A673 (cell line): ENCODE data around the gene FANCB.

Source experiments
- EZH2 ChIP-seq: fragments of 200-600 bp; sonication (generic); IDR thresholded peaks from 2 replicates; pipeline ENCODE4 v1.6.1; 2017; ENCODE audit warnings: borderline replicate concordance, low read depth, mild to moderate bottlenecking, mixed read lengths, antibody characterized with exemption, low read length; ENCODE audit not compliant: poor library complexity, severe bottlenecking
- TF ChIP-seq, protein P1 (sequence below): fragments of 300-800, 200-600 bp; sonication (generic); conservative IDR thresholded peaks from 2 replicates; pipeline ENCODE4 v1.5.1; 2017; ENCODE audit warnings: low read depth, mild to moderate bottlenecking, antibody characterized with exemption, low read length, moderate library complexity, mixed read lengths

DNA sequence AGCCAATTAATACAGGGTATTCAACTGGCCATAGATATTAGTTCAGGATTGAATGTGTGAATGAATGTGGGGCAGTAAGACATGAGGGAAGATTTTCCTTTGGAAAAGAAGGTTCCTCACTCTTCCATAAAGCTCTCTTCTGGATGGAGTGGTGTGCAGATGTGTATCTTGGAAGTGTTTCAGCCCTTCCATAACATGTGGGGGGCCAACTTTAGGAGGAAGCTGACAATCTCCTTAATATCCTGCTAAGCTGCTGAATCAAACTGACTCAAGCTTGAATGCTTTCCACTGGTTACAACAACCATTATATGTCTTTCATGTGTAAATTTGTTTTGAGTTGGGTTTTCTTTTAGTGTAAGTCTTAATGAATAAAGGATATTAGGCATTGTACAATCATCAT lies 40.3 kb downstream of the FANCB start:
- TF ChIP-seq, protein P1, sequence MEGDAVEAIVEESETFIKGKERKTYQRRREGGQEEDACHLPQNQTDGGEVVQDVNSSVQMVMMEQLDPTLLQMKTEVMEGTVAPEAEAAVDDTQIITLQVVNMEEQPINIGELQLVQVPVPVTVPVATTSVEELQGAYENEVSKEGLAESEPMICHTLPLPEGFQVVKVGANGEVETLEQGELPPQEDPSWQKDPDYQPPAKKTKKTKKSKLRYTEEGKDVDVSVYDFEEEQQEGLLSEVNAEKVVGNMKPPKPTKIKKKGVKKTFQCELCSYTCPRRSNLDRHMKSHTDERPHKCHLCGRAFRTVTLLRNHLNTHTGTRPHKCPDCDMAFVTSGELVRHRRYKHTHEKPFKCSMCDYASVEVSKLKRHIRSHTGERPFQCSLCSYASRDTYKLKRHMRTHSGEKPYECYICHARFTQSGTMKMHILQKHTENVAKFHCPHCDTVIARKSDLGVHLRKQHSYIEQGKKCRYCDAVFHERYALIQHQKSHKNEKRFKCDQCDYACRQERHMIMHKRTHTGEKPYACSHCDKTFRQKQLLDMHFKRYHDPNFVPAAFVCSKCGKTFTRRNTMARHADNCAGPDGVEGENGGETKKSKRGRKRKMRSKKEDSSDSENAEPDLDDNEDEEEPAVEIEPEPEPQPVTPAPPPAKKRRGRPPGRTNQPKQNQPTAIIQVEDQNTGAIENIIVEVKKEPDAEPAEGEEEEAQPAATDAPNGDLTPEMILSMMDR = no peak
- no peak for TF ChIP-seq EZH2
